ENCODE data around the gene GLI1. TPM values are rescaled to one million over a fixed set of nuclear protein-coding genes. Genes with fewer than 3 reads are reported as not detected.

GLI1 gene
- total and polyA plus RNA-seq, 2 of the 13 experiments (the other 11 are each of a cell fraction or from before 2014, with no cell fraction given): 0.09 to 0.20 TPM

GRCh38 chr12:57454566-57455373, 4.8 kb upstream of the GLI1 start, which contains the start of gene INHBE (continued):
- TF ChIP-seq JUN (CRISPR knock-in tag; IDR thresholded peaks at IDR 0.05): no peak; the same call in 1 of the 2 replicates
- no peak for TF ChIP-seq NCOA5 (CRISPR knock-in tag; IDR thresholded peaks at IDR 0.05)
- TF ChIP-seq ZSCAN20 (CRISPR knock-in tag; IDR thresholded peaks at IDR 0.05; ENCODE audit: borderline replicate concordance): no peak
- TF ChIP-seq CENPT (CRISPR knock-in tag; IDR thresholded peaks at IDR 0.05; ENCODE audit: low read depth): no peak
- no peak for TF ChIP-seq ZNF879 (CRISPR knock-in tag; IDR thresholded peaks at IDR 0.05)
- peak; percentile 73; the same call in 1 of the 2 replicates for TF ChIP-seq ZNF331 (CRISPR knock-in tag; IDR thresholded peaks at IDR 0.05)
- no peak for TF ChIP-seq TBP (CRISPR knock-in tag; IDR thresholded peaks at IDR 0.05)
- peak; percentile 63 for TF ChIP-seq ZNF781 (CRISPR knock-in tag; IDR thresholded peaks at IDR 0.05; ENCODE audit: borderline replicate concordance, not compliant biosample characterization)
- TF ChIP-seq ZNF180 (CRISPR knock-in tag; IDR thresholded peaks at IDR 0.05; ENCODE audit: borderline replicate concordance, low read depth): no peak
- TF ChIP-seq USF2 (IDR thresholded peaks at IDR 0.05; ENCODE audit: low read depth, low read length): no peak
- TF ChIP-seq USF2 (CRISPR knock-in tag; IDR thresholded peaks at IDR 0.05; ENCODE audit: borderline replicate concordance): no peak; the same call in 1 of the 2 replicates
- no peak for TF ChIP-seq ZNF83 (CRISPR knock-in tag; IDR thresholded peaks at IDR 0.05; ENCODE audit: borderline replicate concordance)
- TF ChIP-seq UBTF (CRISPR knock-in tag; IDR thresholded peaks at IDR 0.05): peak; percentile 76
- TF ChIP-seq HNF1A (IDR thresholded peaks at IDR 0.05; ENCODE audit: low read depth): peak; percentile 37; the same call in 1 of the 2 replicates
- TF ChIP-seq HNF1A (CRISPR knock-in tag; IDR thresholded peaks at IDR 0.05; ENCODE audit: borderline replicate concordance): peak; percentile 66
- peak in 1 of 2 experiments; percentile 33; a peak in 1 of 4 replicates for TF ChIP-seq KLF16 (CRISPR knock-in tag; IDR thresholded peaks at IDR 0.05)
- TF ChIP-seq KMT2A (CRISPR knock-in tag; IDR thresholded peaks at IDR 0.05): no peak
- no peak for TF ChIP-seq ZNF207 (IDR thresholded peaks at IDR 0.05; ENCODE audit: borderline replicate concordance)
- TF ChIP-seq ZC3H13 (CRISPR knock-in tag; IDR thresholded peaks at IDR 0.05): 0 out of 2 replicates have a peak, but pooled peaks have one; percentile 61
- peak; percentile 58; the same call in 1 of the 2 replicates for TF ChIP-seq FOXO1 (CRISPR knock-in tag; IDR thresholded peaks at IDR 0.05)
- no peak for TF ChIP-seq ZFYVE20 (CRISPR knock-in tag; IDR thresholded peaks at IDR 0.05; ENCODE audit: borderline replicate concordance, low read depth)

Data from HepG2 (cell line).